Stimulated activated naive B cell treated with anti-CD40 and anti-IgM and Interleukin-4, amounts not matched to agents 10 μg/mL and 1 μg/mL and 100 μg/mL, for 72 hours (primary cell): Measurements from ENCODE around the gene URGCP.

Source experiments
- ATAC-seq, 2 donors: fragments of 150-1000 bp; cut with Tn5 transposase; replicated peaks; 2 replicates each; pipeline ENCODE4 v1.10.0; 2021; ENCODE audit warnings: moderate library complexity in 1 of 2
- DNase-seq: peaks from one replicate; pipeline ENCODE4 v3.0.0; 2021
- H3K27ac Mint-ChIP-seq: one replicate; pipeline ENCODE4 v1.8.0; 2022; ENCODE audit warnings: mild to moderate bottlenecking, mixed read lengths
- H3K27me3 Mint-ChIP-seq, 2 donors: one replicate each; pipeline ENCODE4 v1.8.0; 2022; ENCODE audit warnings: mixed read lengths in 2 of 2
- H3K36me3 Mint-ChIP-seq, 2 donors: one replicate each; pipeline ENCODE4 v1.8.0; 2022; ENCODE audit warnings: mixed read lengths in 2 of 2, mild to moderate bottlenecking in 1 of 2
- H3K4me1 Mint-ChIP-seq, 2 donors: one replicate each; pipeline ENCODE4 v1.8.0; 2022; ENCODE audit warnings: mixed read lengths in 2 of 2, mild to moderate bottlenecking in 1 of 2
- H3K4me3 Mint-ChIP-seq, 2 donors: one replicate each; pipeline ENCODE4 v1.8.0; 2022; ENCODE audit warnings: mild to moderate bottlenecking in 2 of 2, mixed read lengths in 2 of 2, moderate library complexity in 1 of 2
- H3K9me3 Mint-ChIP-seq, 2 donors: one replicate each; pipeline ENCODE4 v1.8.0; 2022; ENCODE audit warnings: mixed read lengths in 2 of 2, mild to moderate bottlenecking in 1 of 2

The URGCP gene

DNA sequence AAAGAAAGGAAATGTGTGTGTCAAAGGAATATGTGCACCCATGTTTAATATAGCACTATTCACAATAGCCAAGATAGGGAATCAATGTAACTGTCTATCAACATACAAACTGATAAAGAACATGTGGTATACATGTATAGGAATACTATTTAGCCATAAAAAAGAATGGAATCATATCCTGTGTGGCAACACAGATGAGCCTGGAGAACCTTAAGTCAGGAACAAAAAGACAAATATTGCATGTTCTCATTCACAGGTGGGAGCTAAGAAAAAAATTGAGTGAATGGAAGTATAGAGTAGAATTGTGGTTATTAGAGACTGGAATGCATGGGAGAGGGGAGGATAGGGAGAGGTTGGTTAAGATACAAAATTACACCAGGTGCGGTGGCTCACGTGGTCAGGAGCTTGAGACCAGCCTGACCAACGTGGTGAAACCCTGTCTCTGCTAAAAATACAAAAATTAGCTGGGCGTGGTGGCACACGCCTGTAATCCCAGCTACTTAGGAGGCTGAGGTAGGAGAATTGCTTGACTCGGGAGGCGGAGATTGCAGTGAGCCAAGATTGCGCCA, 10.5 kb downstream of the URGCP start:
- Mint-ChIP-seq H3K27me3 (no peaks in the 10 kb centered on the region), H3K4me1 (peaks cover 9 to 19% of the 10 kb centered on the region in 2 donors), H3K9me3 (peaks cover 0 to 4% of the 10 kb centered on the region in 2 donors), H3K27ac (no peak overlapping the region), H3K4me3 (no peak overlapping the region), H3K36me3 (peaks cover 9 to 32% of the 10 kb centered on the region in 2 donors)
- DNase-seq (no peak), ATAC-seq (no peak)

DNA sequence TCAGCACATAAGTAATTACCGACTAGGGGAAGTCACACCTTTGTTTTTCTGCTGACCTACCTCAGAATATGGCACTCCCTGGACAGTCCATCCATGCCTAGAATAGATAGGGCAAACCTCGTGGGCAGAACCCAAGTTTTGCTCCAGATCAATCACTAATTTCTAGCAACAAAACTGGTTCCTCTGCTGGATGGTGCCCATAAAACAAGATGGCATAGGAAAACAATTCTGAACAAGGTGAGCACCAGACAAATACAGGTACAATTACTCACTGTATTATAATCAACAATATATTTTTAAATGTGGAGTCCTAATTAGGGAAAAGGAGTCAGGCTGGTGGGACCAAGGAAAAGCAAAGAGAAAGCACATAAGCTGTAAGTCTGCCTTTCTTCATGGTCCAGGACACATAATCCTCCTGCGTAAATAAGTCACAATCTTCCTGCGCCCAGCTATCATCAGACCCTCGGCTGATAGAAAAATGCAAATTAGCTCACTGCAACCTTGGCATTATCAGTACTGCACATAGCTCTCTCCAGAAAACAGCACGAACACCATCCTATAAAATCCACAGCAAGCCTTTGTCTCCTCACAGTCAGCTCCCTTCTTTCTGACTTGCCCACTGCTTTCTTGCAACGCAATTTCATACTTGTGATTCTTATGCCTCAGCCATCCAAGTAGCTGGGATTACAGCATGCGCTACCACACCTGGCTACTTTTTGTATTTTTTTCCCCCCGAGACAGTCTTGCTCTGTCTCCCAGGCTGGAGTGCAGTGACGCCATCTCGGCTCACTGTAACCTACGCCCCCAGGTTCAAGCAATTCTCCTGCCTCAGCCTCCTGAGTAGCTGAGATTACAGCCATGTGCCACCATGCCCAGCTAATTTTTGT, 15.1 kb downstream of the URGCP start:
- H3K27me3 Mint-ChIP-seq: no peaks in the 10 kb centered on the region
- no peak overlapping the region for H3K4me3 Mint-ChIP-seq
- DNase-seq: no peak
- H3K27ac Mint-ChIP-seq: no peak overlapping the region
- peaks cover 9 to 30% of the 10 kb centered on the region in 2 donors for H3K4me1 Mint-ChIP-seq
- peaks cover 0 to 4% of the 10 kb centered on the region in 2 donors for H3K9me3 Mint-ChIP-seq
- H3K36me3 Mint-ChIP-seq: peaks cover 12 to 37% of the 10 kb centered on the region in 2 donors
- ATAC-seq: no peak

DNA sequence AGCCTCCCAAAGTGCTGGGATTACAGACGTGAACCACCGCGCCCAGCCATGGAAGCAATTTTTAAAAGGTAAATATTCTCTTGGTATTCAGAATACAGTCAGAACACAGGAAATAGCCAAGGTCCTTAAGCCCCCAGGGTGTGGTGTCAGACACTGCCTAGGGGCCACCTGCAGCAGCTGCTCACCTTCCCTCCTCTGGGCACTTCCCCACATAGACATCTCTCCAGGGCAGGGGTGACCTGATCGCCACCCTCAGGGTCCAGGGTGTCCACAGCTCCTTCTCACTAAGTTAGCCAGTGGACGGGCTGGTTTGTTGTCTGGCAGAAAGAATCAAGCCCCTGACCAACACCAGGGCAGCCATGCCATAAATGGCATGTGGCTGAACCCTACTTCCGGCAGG, 15.9 kb downstream of the URGCP start:
- H3K4me3 Mint-ChIP-seq: no peak overlapping the region
- H3K27me3 Mint-ChIP-seq: no peaks in the 10 kb centered on the region
- no peak for DNase-seq

DNA sequence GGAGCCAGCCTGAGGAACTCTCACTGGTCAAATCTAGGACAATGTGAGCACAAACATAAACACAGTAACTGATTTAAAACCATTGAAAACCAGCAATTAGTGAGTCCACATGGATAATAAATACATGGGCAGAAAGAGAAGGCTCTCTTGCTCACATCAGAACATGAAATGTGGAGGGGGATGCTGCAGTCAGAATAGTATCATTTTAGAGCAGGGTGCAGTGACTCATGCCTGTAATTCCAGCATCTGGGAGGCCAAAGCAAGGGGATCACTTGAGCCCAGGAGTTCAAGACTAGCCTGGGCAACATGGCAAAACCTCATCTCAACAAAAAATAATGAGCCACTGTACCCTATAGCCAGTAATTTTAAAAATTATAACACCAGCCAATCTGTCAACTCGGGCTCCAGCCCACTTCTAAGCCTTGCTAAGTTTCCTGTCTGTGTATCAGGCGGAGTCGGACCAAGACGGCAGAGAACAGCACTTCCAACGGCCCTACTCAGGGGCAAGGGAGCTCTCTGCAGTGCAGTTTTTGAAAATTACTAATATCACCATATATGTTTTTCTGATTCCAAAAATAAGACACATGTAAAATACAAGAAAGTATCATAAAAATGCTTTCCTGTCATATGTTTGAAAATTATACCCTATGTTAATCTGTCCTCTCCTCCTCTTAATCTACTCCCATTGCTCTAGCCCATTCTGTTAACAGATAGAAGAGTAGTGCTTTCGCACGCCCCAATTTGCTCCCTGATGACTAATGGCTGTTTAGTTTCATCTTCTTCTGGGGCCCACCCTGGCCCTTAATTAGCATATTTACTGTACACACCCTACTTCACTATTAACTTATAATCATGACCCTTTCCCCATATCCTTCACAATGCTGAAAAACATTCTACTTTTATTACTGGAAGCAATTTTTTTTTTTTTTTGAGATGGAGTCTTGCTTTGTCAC, 17.1 kb downstream of the URGCP start:
- Mint-ChIP-seq H3K4me1 (peaks cover 9 to 30% of the 10 kb centered on the region in 2 donors), H3K4me3 (no peak overlapping the region), H3K36me3 (peaks cover 14 to 31% of the 10 kb centered on the region in 2 donors), H3K27ac (no peak overlapping the region), H3K9me3 (no peaks in the 10 kb centered on the region), H3K27me3 (no peaks in the 10 kb centered on the region)
- no peak for ATAC-seq
- no peak for DNase-seq

More for the DNA sequence above, 15.9 kb downstream of the URGCP start:
- ATAC-seq: no peak
- H3K4me1 Mint-ChIP-seq: peaks cover 9 to 30% of the 10 kb centered on the region in 2 donors
- H3K9me3 Mint-ChIP-seq: no peaks in the 10 kb centered on the region
- H3K36me3 Mint-ChIP-seq: peaks cover 9 to 32% of the 10 kb centered on the region in 2 donors
- H3K27ac Mint-ChIP-seq: no peak overlapping the region

DNA sequence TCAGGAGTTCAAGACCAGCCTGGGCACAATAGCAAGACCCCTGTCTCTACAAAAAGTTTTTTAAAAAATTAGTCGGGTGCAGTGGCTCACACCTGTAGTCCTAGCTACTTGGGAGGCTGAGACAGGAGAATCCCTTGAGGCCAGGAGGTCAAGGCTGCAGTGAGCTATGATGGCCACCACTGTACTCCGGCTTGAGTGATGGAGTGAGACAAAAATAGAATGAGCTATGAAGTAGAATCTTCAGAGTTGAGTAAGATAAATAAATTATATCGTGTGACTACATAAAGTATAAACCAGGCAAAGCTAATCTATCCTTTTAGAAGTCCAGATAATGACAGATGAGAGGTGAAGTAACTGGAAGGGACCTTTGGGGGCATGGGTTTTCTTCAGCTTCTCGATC, 21.8 kb downstream of the URGCP start:
- DNase-seq (no peak), ATAC-seq (no peak)
- H3K27me3 Mint-ChIP-seq: no peaks in the 10 kb centered on the region
- H3K27ac Mint-ChIP-seq: no peak overlapping the region
- no peak overlapping the region for H3K4me3 Mint-ChIP-seq
- no peaks in the 10 kb centered on the region for H3K9me3 Mint-ChIP-seq
- peaks cover 2 to 4% of the 10 kb centered on the region in 2 donors for H3K4me1 Mint-ChIP-seq
- peaks cover 20 to 30% of the 10 kb centered on the region in 2 donors for H3K36me3 Mint-ChIP-seq

DNA sequence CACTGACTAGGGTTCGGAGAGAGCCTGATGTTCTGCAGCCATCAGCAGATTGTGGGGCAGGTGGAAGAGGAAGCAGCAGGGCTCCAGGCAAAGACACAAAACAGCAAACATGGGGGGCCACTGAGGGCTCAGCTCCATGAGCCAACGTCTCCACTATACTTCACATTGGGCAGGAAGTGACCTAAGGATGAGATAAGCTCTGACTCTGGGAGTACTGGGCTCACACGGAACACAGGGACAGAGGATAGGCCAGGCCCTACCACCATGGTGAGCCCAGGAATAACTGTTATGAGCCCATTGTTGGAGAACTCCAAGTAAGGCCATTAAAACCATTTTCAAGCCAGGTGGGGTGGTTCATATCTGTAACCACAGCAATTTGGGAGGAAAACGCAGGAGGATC, 22.2 kb downstream of the URGCP start:
- H3K36me3 Mint-ChIP-seq: peaks cover 20 to 34% of the 10 kb centered on the region in 2 donors
- H3K27me3 Mint-ChIP-seq: no peaks in the 10 kb centered on the region
- no peak for DNase-seq
- H3K4me1 Mint-ChIP-seq: peaks cover 0 to under 1% of the 10 kb centered on the region in 2 donors
- H3K9me3 Mint-ChIP-seq: no peaks in the 10 kb centered on the region
- no peak overlapping the region for H3K4me3 Mint-ChIP-seq
- no peak for ATAC-seq
- H3K27ac Mint-ChIP-seq: no peak overlapping the region

DNA sequence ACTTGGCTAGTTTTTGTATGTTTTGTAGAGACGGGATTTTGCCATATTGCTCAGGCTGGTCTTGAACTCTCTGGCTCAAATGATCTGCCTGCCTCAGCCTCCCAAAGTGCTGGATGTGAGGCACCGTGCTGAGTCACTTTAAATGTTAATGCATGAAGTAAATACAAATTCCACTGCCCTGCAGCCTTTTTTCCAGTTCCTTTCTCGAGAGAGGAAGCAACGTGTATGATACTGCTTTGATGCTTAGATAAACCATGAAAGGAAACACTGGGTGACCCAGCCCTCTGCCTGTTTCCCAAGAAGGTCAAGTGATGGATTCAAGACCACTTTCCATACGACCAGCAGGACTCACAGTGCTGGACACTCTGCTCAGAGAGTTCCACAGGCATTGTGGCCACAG, 25.8 kb downstream of the URGCP start:
- DNase-seq: no peak
- Mint-ChIP-seq H3K9me3 (no peaks in the 10 kb centered on the region), H3K27me3 (no peaks in the 10 kb centered on the region), H3K27ac (peak overlapping the region; percentile 20), H3K4me3 (no peak overlapping the region), H3K36me3 (peaks cover 42 to 64% of the 10 kb centered on the region in 2 donors), H3K4me1 (peaks cover 10 to 12% of the 10 kb centered on the region in 2 donors)
- ATAC-seq: no peak

DNA sequence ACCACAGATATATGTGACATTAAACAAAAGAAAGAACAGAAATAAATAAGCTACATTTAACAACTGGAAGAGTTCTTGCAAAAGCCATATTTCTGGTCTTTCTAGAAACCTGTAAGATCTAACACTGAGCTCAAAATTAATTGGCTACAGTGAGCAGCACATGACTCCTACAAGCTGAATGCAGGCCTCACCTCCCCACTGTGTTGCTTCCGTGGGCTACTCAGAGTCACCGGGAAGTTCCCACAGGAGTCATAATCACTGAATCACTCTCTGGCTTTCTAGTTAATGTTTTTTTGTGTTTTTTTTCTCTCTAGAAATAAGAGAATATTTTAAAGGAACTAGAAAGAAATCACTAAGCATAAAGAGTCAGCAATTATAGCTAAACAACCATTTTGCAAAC, 26.9 kb downstream of the URGCP start:
- H3K36me3 Mint-ChIP-seq: peaks cover 44 to 64% of the 10 kb centered on the region in 2 donors
- H3K27ac Mint-ChIP-seq: no peak overlapping the region
- no peak overlapping the region for H3K4me3 Mint-ChIP-seq

DNA sequence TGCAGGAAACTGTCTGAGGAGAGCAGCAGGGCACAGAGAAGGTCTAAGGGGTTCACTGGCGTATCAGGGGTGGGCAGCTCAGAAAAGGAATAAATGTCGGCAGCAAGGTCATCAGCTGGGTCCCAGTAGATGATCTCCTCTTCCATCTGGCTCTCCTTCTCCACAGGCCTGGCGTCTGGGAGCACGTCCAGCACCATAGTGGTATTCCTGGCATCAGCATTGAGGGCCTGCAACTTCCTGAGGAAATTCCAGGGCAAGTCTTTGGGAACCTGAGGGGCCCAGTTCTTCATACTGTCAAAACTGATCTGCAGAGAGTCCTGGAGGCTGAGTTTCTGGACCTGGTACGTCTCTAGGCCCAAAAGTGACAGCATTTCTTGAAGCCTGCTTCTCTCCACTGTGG, 27.5 kb downstream of the URGCP start:
- H3K27ac Mint-ChIP-seq: no peak overlapping the region
- H3K36me3 Mint-ChIP-seq: peaks cover 38 to 62% of the 10 kb centered on the region in 2 donors
- no peaks in the 10 kb centered on the region for H3K9me3 Mint-ChIP-seq
- peaks cover 10 to 12% of the 10 kb centered on the region in 2 donors for H3K4me1 Mint-ChIP-seq
- no peak for ATAC-seq
- no peak overlapping the region for H3K4me3 Mint-ChIP-seq
- no peak for DNase-seq
- no peaks in the 10 kb centered on the region for H3K27me3 Mint-ChIP-seq

More for the DNA sequence above, 26.9 kb downstream of the URGCP start:
- H3K27me3 Mint-ChIP-seq: no peaks in the 10 kb centered on the region
- no peaks in the 10 kb centered on the region for H3K9me3 Mint-ChIP-seq
- H3K4me1 Mint-ChIP-seq: peaks cover 10 to 12% of the 10 kb centered on the region in 2 donors
- ATAC-seq (no peak), DNase-seq (no peak)

DNA sequence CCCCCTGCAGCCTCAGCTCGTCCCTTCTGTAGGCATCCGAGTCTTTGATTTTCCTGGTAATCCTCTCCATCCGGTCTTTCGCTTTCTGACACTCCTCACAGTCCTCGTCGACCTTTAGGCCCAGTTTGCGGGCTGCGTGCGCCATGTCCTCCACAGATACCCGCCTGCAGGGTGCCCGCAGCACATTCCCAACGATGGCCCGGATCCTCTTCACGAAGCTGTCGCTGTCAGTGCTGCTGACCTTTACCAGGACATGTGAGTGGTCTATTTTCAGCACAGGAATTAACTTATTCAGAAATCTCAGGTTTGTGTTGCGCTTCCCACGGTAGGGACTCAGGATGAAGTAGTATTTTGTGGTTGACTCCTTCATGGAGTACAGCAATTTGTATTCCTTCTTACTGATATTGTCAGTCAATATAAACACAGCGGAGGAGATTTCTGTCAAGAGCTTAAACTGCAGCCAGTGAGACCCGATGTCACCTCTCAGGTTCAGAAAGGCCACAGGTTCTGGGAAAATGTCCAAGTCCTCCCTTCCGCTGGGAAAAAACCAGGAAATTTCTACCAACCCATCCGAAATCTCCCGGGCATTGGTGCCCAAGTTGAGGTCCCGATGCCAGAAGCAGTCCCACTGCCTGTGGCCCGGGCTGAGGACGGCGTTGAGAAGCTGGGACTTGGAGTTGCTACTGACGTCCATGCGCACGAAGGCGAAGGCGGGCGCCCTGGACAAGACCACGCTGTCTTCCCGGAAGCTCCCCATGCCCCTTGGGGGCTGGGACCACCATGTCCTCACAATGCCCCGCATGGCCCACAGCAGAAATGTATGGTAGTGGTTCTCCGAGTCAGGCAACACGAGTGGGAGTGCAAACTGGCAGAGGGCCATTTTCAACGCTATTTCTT, 28.2 kb downstream of the URGCP start:
- H3K9me3 Mint-ChIP-seq: peaks cover 0 to under 1% of the 10 kb centered on the region in 2 donors
- DNase-seq: no peak
- peaks cover 39 to 62% of the 10 kb centered on the region in 2 donors for H3K36me3 Mint-ChIP-seq
- no peak for ATAC-seq
- peaks cover 10 to 12% of the 10 kb centered on the region in 2 donors for H3K4me1 Mint-ChIP-seq
- H3K27me3 Mint-ChIP-seq: no peaks in the 10 kb centered on the region
- peak overlapping the region; percentile 75 for H3K27ac Mint-ChIP-seq
- H3K4me3 Mint-ChIP-seq: no peak overlapping the region

DNA sequence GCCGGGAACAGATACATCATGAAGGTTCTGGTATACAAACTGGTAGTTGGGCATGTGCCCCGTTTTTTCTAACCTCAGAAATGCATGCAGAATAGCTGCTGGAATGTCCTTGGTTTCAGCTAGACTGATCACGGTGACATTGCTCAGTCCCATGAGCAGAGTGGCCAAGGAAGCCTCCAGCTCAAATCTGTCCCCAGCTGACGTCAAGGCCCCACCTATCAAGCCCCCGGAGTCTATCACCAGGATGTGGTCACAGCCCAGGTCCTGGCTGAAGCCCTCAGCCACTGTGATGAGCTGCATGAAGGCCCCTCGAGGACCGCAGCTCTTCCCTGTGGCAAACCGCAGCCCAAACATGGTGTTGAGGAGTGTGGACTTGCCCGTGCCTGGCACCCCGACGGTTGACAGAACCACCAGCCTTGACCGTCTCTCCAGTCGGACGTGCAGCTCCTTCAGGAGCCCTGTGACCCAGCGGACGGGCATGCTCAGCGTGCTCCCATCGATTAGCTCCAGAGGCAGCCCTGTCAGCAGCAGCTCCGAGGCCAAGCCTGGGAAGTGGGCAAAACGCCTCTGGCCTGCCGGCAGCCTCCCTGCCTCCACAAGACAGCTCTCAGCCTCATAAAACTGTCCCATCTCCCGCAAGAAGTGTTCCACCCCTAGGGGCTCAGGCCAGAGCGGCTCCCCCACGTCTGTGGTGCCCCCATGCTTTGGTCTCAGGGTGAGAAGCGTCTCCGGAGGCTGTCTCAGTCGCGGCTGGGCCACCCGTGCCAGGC, 29.2 kb downstream of the URGCP start:
- Mint-ChIP-seq H3K4me3 (no peak overlapping the region), H3K27ac (peak overlapping the region; percentile 25), H3K27me3 (no peaks in the 10 kb centered on the region), H3K4me1 (peaks cover 10 to 15% of the 10 kb centered on the region in 2 donors), H3K9me3 (peaks cover 0 to 2% of the 10 kb centered on the region in 2 donors), H3K36me3 (peaks cover 42 to 67% of the 10 kb centered on the region in 2 donors)
- ATAC-seq (no peak), DNase-seq (no peak)

DNA sequence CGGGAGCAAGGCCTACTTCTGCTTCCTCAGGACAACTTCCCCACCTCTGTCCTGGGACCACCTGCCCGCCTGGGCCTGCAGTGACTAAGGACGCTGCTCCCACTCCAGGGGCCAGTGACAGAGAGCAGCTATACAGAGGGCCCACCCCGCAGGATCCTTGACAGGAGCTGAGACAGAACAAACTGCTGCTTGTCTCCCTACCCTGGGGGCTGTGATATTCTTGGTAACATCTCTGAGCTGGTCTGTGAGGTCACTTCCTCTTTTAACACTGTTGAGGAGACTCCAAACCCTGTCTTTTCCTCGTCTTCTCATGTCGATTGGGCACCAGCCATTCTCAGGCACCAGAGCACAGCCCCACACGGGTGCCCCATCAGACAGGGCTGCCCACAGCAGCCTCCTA, 30.2 kb downstream of the URGCP start:
- Mint-ChIP-seq H3K27me3 (no peaks in the 10 kb centered on the region), H3K36me3 (peaks cover 36 to 60% of the 10 kb centered on the region in 2 donors), H3K4me1 (peaks cover 10 to 21% of the 10 kb centered on the region in 2 donors), H3K27ac (peak overlapping the region; percentile 84), H3K9me3 (peaks cover 0 to 2% of the 10 kb centered on the region in 2 donors), H3K4me3 (no peak overlapping the region)
- DNase-seq (no peak), ATAC-seq (peak; percentile 82 to 87)

DNA sequence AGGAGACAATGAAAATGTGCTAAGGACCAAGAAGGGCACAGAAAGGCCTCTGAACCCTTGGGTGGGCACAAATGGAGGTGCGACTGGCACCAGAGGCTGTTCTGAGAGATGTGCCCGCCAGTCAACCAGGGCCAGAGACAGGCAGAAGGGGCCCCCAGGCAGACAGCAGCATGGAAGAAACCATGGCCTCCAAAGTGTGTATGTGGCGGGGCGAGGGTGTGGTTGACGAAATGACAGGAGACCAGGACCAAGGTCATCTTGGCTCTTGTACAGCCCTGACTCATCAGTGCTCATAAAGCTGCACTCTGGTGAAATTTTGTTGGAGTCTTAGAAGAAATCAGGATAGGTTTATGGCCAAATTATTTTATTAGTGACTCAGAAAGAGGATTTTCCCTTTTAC, 33.1 kb downstream of the URGCP start:
- Mint-ChIP-seq H3K36me3 (peaks cover 29 to 44% of the 10 kb centered on the region in 2 donors), H3K4me1 (peaks cover 20 to 39% of the 10 kb centered on the region in 2 donors), H3K9me3 (peaks cover 0 to 3% of the 10 kb centered on the region in 2 donors), H3K27ac (no peak overlapping the region), H3K27me3 (no peaks in the 10 kb centered on the region), H3K4me3 (no peak overlapping the region)
- ATAC-seq (no peak), DNase-seq (no peak)
